WTC11 (cell line): ENCODE results near the gene ZFP69B. TPM values are rescaled to one million over a fixed set of nuclear protein-coding genes. Genes with fewer than 3 reads are reported as not detected.

Experiments used
- ATAC-seq: fragments of 200-7000 bp; cut with Tn5 transposase; 2 replicates; pipeline ENCODE4 v1.10.0; 2021; ENCODE audit warnings: mild to moderate bottlenecking, moderate library complexity
- CTCF ChIA-PET: fragments of 300-600 bp; sonication (Branson Sonifier 250); formaldehyde crosslinking; loops from one replicate; lab custom pipeline; 2021; ENCODE audit warnings: antibody characterized with exemption; lab: Charles Lee
- POLR2A ChIA-PET: fragments of 350-600 bp; sonication (Branson Sonifier 250); formaldehyde crosslinking; loops from one replicate; lab custom pipeline; 2021; ENCODE audit warnings: antibody characterized with exemption; lab: Charles Lee
- DNase-seq: peaks from one replicate; pipeline ENCODE4 v3.0.0; 2021; ENCODE audit warnings: low spot score
- H3K27ac Mint-ChIP-seq: 2 replicates; pipeline ENCODE4 v1.8.0; 2021; ENCODE audit warnings: mixed read lengths
- H3K27me3 Mint-ChIP-seq: 2 replicates; pipeline ENCODE4 v1.8.0; 2021; ENCODE audit warnings: low read depth, mild to moderate bottlenecking, moderate library complexity, mixed read lengths
- H3K36me3 Mint-ChIP-seq: 2 replicates; pipeline ENCODE4 v1.8.0; 2021; ENCODE audit warnings: mixed read lengths
- H3K4me1 Mint-ChIP-seq: 2 replicates; pipeline ENCODE4 v1.8.0; 2022; ENCODE audit warnings: mixed read lengths
- H3K4me3 Mint-ChIP-seq: 2 replicates; pipeline ENCODE4 v1.8.0; 2021; ENCODE audit warnings: mild to moderate bottlenecking, moderate library complexity, mixed read lengths
- H3K9me3 Mint-ChIP-seq: 2 replicates; pipeline ENCODE4 v1.8.0; 2021; ENCODE audit warnings: mixed read lengths
- CBFB ChIP-seq: sonication (generic); formaldehyde crosslinking; IDR thresholded peaks from 2 replicates; pipeline ENCODE4 v1.8.1; 2022; ENCODE audit warnings: mild to moderate bottlenecking, low read depth, missing genetic modification reagents
- CREM ChIP-seq: sonication (generic); formaldehyde crosslinking; IDR thresholded peaks from 2 replicates; pipeline ENCODE4 v1.8.1; 2022; ENCODE audit warnings: mild to moderate bottlenecking, missing genetic modification reagents, moderate library complexity
- ELF4 ChIP-seq: sonication (generic); formaldehyde crosslinking; IDR thresholded peaks from 2 replicates; pipeline ENCODE4 v1.8.1; 2022; ENCODE audit warnings: low read depth, mild to moderate bottlenecking, moderate library complexity, missing genetic modification reagents
- ESRRA ChIP-seq: sonication (generic); formaldehyde crosslinking; IDR thresholded peaks from 2 replicates; pipeline ENCODE4 v1.8.1; 2022; ENCODE audit warnings: mild to moderate bottlenecking, missing genetic modification reagents, borderline replicate concordance
- GRHL2 ChIP-seq: fragments of 250-450 bp; sonication (Bioruptor Pico); IDR thresholded peaks from 2 replicates; pipeline ENCODE4 v1.8.0; 2022; ENCODE audit warnings: mild to moderate bottlenecking, moderate library complexity; ENCODE audit not compliant: insufficient replicate concordance, severe bottlenecking
- MYBL2 ChIP-seq: sonication (generic); formaldehyde crosslinking; IDR thresholded peaks from 2 replicates; pipeline ENCODE4 v1.8.1; 2023; ENCODE audit warnings: mild to moderate bottlenecking, moderate library complexity, missing genetic modification reagents
- NFYB ChIP-seq: sonication (generic); formaldehyde crosslinking; conservative IDR thresholded peaks from 2 replicates; pipeline ENCODE4 v1.8.0; 2022; ENCODE audit warnings: low read depth, missing genetic modification reagents
- NR2C2 ChIP-seq: sonication (generic); formaldehyde crosslinking; IDR thresholded peaks from 2 replicates; pipeline ENCODE4 v1.8.0; 2022; ENCODE audit warnings: mild to moderate bottlenecking, missing genetic modification reagents
- NR3C1 ChIP-seq: sonication (generic); formaldehyde crosslinking; conservative IDR thresholded peaks from 2 replicates; pipeline ENCODE4 v1.8.1; 2023; ENCODE audit warnings: low read depth, mild to moderate bottlenecking, missing genetic modification reagents
- SP1 ChIP-seq: sonication (generic); formaldehyde crosslinking; conservative IDR thresholded peaks from 2 replicates; pipeline ENCODE4 v1.8.1; 2022; ENCODE audit warnings: missing genetic modification reagents
- ZNF219 ChIP-seq: sonication (generic); formaldehyde crosslinking; IDR thresholded peaks from 2 replicates; pipeline ENCODE4 v1.8.0; 2023; ENCODE audit warnings: missing genetic modification reagents, mild to moderate bottlenecking, borderline replicate concordance
- ZNF232 ChIP-seq: sonication (generic); formaldehyde crosslinking; IDR thresholded peaks from 2 replicates; pipeline ENCODE4 v1.8.0; 2022; ENCODE audit warnings: mild to moderate bottlenecking, missing genetic modification reagents
- ZNF396 ChIP-seq: fragments of 250-450 bp; sonication (Bioruptor Pico); IDR thresholded peaks from 2 replicates; pipeline ENCODE4 v1.8.0; 2021; ENCODE audit warnings: mild to moderate bottlenecking, moderate library complexity, borderline replicate concordance
- total RNA-seq: library from RNA; stranded (reverse); gene quantifications from 3 replicates; pipeline ENCODE4 v1.2.3, GENCODE V29; 2021
- TF ChIP-seq, protein P1 (sequence below): sonication (generic); formaldehyde crosslinking; IDR thresholded peaks from 2 replicates; pipeline ENCODE4 v1.8.1; 2023; ENCODE audit warnings: mild to moderate bottlenecking, missing genetic modification reagents
- TF ChIP-seq, protein P2 (sequence below): fragments of 250-450 bp; sonication (Bioruptor Pico); IDR thresholded peaks from 2 replicates; pipeline ENCODE4 v1.8.0; 2021; ENCODE audit warnings: mild to moderate bottlenecking
- TF ChIP-seq, protein P3 (sequence below): sonication (generic); formaldehyde crosslinking; IDR thresholded peaks from 2 replicates; pipeline ENCODE4 v1.8.0; 2023; ENCODE audit warnings: mild to moderate bottlenecking, missing genetic modification reagents
- TF ChIP-seq, protein P4 (sequence below): sonication (generic); formaldehyde crosslinking; conservative IDR thresholded peaks from 2 replicates; pipeline ENCODE4 v1.8.1; 2022; ENCODE audit warnings: mild to moderate bottlenecking, missing genetic modification reagents
- TF ChIP-seq, protein P5 (sequence below): sonication (generic); formaldehyde crosslinking; conservative IDR thresholded peaks from 2 replicates; pipeline ENCODE4 v1.8.1; 2023; ENCODE audit warnings: mild to moderate bottlenecking, low read depth, missing genetic modification reagents, moderate library complexity

The ZFP69B gene
- total RNA-seq, 1 experiment from 2014 or later: 8.2 TPM

DNA sequence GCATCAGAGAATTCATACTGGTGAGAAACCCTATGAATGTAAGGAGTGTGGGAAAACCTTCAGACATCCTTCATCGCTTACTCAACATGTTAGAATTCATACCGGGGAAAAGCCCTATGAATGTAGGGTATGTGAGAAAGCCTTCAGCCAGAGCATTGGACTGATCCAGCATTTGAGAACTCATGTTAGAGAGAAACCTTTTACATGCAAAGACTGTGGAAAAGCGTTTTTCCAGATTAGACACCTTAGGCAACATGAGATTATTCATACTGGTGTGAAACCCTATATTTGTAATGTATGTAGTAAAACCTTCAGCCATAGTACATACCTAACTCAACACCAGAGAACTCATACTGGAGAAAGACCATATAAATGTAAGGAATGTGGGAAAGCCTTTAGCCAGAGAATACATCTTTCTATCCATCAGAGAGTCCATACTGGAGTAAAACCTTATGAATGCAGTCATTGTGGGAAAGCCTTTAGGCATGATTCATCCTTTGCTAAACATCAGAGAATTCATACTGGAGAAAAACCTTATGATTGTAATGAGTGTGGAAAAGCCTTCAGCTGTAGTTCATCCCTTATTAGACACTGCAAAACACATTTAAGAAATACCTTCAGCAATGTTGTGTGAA lies 12.8 kb downstream of the ZFP69B start:
- H3K27ac Mint-ChIP-seq: no peak overlapping the region
- TF ChIP-seq NR3C1: no peak
- TF ChIP-seq, protein P1, sequence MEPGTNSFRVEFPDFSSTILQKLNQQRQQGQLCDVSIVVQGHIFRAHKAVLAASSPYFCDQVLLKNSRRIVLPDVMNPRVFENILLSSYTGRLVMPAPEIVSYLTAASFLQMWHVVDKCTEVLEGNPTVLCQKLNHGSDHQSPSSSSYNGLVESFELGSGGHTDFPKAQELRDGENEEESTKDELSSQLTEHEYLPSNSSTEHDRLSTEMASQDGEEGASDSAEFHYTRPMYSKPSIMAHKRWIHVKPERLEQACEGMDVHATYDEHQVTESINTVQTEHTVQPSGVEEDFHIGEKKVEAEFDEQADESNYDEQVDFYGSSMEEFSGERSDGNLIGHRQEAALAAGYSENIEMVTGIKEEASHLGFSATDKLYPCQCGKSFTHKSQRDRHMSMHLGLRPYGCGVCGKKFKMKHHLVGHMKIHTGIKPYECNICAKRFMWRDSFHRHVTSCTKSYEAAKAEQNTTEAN (CRISPR knock-in tag): no peak
- TF ChIP-seq ZNF219: no peak
- no peak for TF ChIP-seq NR2C2
- TF ChIP-seq, protein P2, sequence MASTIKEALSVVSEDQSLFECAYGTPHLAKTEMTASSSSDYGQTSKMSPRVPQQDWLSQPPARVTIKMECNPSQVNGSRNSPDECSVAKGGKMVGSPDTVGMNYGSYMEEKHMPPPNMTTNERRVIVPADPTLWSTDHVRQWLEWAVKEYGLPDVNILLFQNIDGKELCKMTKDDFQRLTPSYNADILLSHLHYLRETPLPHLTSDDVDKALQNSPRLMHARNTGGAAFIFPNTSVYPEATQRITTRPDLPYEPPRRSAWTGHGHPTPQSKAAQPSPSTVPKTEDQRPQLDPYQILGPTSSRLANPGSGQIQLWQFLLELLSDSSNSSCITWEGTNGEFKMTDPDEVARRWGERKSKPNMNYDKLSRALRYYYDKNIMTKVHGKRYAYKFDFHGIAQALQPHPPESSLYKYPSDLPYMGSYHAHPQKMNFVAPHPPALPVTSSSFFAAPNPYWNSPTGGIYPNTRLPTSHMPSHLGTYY (CRISPR knock-in tag): no peak
- no peak for TF ChIP-seq ZNF232
- TF ChIP-seq, protein P3, sequence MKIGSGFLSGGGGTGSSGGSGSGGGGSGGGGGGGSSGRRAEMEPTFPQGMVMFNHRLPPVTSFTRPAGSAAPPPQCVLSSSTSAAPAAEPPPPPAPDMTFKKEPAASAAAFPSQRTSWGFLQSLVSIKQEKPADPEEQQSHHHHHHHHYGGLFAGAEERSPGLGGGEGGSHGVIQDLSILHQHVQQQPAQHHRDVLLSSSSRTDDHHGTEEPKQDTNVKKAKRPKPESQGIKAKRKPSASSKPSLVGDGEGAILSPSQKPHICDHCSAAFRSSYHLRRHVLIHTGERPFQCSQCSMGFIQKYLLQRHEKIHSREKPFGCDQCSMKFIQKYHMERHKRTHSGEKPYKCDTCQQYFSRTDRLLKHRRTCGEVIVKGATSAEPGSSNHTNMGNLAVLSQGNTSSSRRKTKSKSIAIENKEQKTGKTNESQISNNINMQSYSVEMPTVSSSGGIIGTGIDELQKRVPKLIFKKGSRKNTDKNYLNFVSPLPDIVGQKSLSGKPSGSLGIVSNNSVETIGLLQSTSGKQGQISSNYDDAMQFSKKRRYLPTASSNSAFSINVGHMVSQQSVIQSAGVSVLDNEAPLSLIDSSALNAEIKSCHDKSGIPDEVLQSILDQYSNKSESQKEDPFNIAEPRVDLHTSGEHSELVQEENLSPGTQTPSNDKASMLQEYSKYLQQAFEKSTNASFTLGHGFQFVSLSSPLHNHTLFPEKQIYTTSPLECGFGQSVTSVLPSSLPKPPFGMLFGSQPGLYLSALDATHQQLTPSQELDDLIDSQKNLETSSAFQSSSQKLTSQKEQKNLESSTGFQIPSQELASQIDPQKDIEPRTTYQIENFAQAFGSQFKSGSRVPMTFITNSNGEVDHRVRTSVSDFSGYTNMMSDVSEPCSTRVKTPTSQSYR (CRISPR knock-in tag): no peak
- TF ChIP-seq MYBL2 (CRISPR knock-in tag): no peak
- no peak for TF ChIP-seq ESRRA
- TF ChIP-seq, protein P4, sequence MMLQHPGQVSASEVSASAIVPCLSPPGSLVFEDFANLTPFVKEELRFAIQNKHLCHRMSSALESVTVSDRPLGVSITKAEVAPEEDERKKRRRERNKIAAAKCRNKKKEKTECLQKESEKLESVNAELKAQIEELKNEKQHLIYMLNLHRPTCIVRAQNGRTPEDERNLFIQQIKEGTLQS (CRISPR knock-in tag): no peak
- TF ChIP-seq, all 79 proteins: peak for 0
- ChIA-PET POLR2A (no interaction called here), CTCF (no interaction called here)
- H3K4me3 Mint-ChIP-seq: no peak overlapping the region
- peaks cover 97% of the 10 kb centered on the region for H3K36me3 Mint-ChIP-seq
- no peaks in the 10 kb centered on the region for H3K4me1 Mint-ChIP-seq
- peaks cover 22% of the 10 kb centered on the region for H3K27me3 Mint-ChIP-seq
- DNase-seq: no peak
- peaks cover 80% of the 10 kb centered on the region for H3K9me3 Mint-ChIP-seq
- no peak for ATAC-seq

DNA sequence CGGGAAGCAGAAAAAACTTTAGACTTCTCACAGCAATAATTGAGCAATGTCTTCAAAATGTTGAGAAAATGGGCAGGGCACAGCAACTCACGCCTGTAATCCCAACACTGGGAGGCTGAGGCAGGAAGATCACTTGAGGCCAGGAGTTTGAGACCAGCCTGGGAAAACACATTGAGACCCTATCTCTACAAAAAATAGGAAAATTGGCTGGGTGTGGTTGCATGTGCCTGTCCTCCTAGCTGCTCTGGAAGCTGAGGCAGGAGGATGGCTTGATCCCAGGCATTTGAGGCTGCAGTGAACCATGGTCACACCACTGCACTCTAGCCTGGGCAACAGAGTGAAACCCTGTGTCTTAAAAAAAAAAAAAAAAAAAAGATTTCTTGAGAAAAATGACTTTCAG lies 19.1 kb downstream of the ZFP69B start:
- H3K4me3 Mint-ChIP-seq: no peak overlapping the region
- H3K36me3 Mint-ChIP-seq: peaks cover 61% of the 10 kb centered on the region
- DNase-seq (no peak), ATAC-seq (no peak)
- H3K4me1 Mint-ChIP-seq: no peaks in the 10 kb centered on the region
- H3K9me3 Mint-ChIP-seq: peaks cover 81% of the 10 kb centered on the region
- peaks cover 55% of the 10 kb centered on the region for H3K27me3 Mint-ChIP-seq
- CTCF ChIA-PET: no interaction called here
- TF ChIP-seq ZNF396 (no peak), GRHL2 (CRISPR knock-in tag) (no peak)
- TF ChIP-seq, protein P5, sequence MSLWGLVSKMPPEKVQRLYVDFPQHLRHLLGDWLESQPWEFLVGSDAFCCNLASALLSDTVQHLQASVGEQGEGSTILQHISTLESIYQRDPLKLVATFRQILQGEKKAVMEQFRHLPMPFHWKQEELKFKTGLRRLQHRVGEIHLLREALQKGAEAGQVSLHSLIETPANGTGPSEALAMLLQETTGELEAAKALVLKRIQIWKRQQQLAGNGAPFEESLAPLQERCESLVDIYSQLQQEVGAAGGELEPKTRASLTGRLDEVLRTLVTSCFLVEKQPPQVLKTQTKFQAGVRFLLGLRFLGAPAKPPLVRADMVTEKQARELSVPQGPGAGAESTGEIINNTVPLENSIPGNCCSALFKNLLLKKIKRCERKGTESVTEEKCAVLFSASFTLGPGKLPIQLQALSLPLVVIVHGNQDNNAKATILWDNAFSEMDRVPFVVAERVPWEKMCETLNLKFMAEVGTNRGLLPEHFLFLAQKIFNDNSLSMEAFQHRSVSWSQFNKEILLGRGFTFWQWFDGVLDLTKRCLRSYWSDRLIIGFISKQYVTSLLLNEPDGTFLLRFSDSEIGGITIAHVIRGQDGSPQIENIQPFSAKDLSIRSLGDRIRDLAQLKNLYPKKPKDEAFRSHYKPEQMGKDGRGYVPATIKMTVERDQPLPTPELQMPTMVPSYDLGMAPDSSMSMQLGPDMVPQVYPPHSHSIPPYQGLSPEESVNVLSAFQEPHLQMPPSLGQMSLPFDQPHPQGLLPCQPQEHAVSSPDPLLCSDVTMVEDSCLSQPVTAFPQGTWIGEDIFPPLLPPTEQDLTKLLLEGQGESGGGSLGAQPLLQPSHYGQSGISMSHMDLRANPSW (CRISPR knock-in tag): no peak
- no peak overlapping the region for H3K27ac Mint-ChIP-seq
- POLR2A ChIA-PET: no interaction called here

DNA sequence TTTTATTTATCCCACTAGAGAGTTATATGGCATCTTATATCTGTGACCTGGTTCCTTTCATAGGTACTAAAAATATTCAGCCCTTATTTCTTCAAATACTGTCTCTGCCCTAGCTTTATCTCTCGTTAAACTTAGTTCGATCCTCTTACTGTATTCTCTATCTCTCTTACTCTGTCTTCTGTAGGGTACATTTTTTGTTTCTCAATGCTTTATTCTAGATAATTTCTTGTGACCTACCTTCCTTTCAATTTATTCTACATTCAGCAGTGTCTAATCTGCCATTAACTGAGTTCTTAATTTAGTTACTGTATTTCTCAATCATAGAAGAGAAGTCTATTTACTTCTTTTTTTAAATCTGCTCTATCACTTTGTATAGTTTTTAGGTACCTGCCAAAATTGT lies 25.0 kb downstream of the ZFP69B start:
- DNase-seq: no peak
- H3K27ac Mint-ChIP-seq: no peak overlapping the region
- ChIA-PET CTCF (no interaction called here), POLR2A (no interaction called here)
- peaks cover 12% of the 10 kb centered on the region for H3K36me3 Mint-ChIP-seq
- H3K9me3 Mint-ChIP-seq: peaks cover 34% of the 10 kb centered on the region
- peaks cover 15% of the 10 kb centered on the region for H3K4me1 Mint-ChIP-seq
- peaks cover 47% of the 10 kb centered on the region for H3K27me3 Mint-ChIP-seq
- ATAC-seq: no peak
- no peak overlapping the region for H3K4me3 Mint-ChIP-seq
- TF ChIP-seq, protein P3 (CRISPR knock-in tag): no peak
- TF ChIP-seq GRHL2 (CRISPR knock-in tag): no peak
- TF ChIP-seq ELF4 (CRISPR knock-in tag): no peak
- no peak for TF ChIP-seq CREM (CRISPR knock-in tag)
- no peak for TF ChIP-seq NFYB
- no peak for TF ChIP-seq SP1 (CRISPR knock-in tag)
- no peak for TF ChIP-seq CBFB (CRISPR knock-in tag)
